ENCODE data around the gene COQ2.

The COQ2 gene

DNA sequence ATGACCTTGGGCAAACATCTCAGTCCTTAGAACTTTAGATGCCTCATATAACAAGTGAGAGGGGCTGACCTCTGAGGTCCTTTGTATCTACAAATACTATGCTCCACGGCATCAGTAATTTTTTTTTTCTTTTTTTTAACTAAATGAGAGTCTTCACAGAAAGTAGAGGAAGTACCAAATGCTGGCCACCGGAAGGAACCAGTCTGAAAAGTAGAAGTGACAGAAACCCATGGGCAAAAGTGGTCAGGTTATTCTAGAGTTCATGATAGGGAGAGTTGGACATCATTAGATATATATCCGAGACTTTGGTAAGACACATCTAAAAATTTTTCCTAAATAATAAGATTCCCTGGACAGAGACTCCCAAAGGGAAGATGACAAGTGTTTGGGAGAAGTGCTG is 53.7 kb downstream of the COQ2 start:
- no peak for TF ChIP-seq SIN3A (IDR thresholded peaks at IDR 0.05; ENCODE audit: borderline replicate concordance, insufficient read depth, low read length)
- TF ChIP-seq POLR2AphosphoS5 (IDR thresholded peaks at IDR 0.05; ENCODE audit: low read depth, low read length): no peak
- TF ChIP-seq, protein P1, sequence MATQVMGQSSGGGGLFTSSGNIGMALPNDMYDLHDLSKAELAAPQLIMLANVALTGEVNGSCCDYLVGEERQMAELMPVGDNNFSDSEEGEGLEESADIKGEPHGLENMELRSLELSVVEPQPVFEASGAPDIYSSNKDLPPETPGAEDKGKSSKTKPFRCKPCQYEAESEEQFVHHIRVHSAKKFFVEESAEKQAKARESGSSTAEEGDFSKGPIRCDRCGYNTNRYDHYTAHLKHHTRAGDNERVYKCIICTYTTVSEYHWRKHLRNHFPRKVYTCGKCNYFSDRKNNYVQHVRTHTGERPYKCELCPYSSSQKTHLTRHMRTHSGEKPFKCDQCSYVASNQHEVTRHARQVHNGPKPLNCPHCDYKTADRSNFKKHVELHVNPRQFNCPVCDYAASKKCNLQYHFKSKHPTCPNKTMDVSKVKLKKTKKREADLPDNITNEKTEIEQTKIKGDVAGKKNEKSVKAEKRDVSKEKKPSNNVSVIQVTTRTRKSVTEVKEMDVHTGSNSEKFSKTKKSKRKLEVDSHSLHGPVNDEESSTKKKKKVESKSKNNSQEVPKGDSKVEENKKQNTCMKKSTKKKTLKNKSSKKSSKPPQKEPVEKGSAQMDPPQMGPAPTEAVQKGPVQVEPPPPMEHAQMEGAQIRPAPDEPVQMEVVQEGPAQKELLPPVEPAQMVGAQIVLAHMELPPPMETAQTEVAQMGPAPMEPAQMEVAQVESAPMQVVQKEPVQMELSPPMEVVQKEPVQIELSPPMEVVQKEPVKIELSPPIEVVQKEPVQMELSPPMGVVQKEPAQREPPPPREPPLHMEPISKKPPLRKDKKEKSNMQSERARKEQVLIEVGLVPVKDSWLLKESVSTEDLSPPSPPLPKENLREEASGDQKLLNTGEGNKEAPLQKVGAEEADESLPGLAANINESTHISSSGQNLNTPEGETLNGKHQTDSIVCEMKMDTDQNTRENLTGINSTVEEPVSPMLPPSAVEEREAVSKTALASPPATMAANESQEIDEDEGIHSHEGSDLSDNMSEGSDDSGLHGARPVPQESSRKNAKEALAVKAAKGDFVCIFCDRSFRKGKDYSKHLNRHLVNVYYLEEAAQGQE (IDR thresholded peaks at IDR 0.05; ENCODE audit: insufficient read depth in 1 of 2, low read depth in 2 of 2, low read length in 2 of 2): no peak
- no peak for TF ChIP-seq FOXP2 (optimal IDR thresholded peaks at IDR 0.05; ENCODE audit: borderline replicate concordance, extremely low read depth, extremely low read length, insufficient read depth)
- TF ChIP-seq TAF1 (IDR thresholded peaks at IDR 0.05; ENCODE audit: borderline replicate concordance, insufficient read depth, low read length): no peak

DNA sequence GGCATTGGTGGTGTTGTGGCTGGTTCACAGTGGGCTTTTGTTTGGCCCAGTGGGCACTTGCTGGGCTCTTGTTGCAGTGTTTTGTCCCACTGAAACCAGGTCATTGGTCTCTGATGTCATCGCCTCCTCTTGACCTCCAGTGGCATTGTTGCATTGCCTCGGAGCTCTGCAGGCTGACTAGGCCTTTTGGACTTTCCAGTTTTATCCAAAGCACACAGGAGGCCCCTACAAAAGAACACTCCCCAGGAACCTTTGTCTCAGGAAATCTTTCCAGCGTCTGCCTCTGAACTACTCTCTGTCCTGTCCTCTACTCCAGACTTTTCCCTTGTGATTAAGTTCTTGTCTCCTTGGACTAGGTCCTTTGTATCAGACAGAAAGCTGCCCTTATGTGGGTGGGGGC is 54.8 kb downstream of the COQ2 start:
- TF ChIP-seq, protein P1 (IDR thresholded peaks at IDR 0.05; ENCODE audit: insufficient read depth in 1 of 2, low read depth in 2 of 2, low read length in 2 of 2): no peak
- TF ChIP-seq FOXP2 (optimal IDR thresholded peaks at IDR 0.05; ENCODE audit: borderline replicate concordance, extremely low read depth, extremely low read length, insufficient read depth): no peak
- no peak for TF ChIP-seq POLR2AphosphoS5 (IDR thresholded peaks at IDR 0.05; ENCODE audit: low read depth, low read length)
- TF ChIP-seq SIN3A (IDR thresholded peaks at IDR 0.05; ENCODE audit: borderline replicate concordance, insufficient read depth, low read length): no peak
- no peak for TF ChIP-seq TAF1 (IDR thresholded peaks at IDR 0.05; ENCODE audit: borderline replicate concordance, insufficient read depth, low read length)

DNA sequence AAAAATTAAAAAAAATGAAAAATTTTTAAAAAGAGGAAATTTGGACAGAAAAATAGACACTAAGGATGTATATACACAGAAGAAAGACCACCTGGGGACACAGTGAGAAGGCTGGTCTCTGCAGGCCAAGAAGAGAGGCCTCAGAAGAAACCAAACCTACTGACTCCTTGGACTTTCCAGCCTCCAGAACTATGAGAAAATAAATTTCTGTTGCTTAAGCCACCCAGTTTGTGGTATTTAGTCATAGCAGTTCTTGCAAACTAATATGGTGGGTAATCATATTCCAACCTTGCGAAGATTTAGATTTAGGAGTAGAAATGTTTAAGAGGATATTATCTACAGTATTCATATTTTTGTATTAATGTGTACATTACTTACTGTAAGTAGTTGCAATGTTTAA is 56.4 kb downstream of the COQ2 start:
- TF ChIP-seq FOXP2 (optimal IDR thresholded peaks at IDR 0.05; ENCODE audit: borderline replicate concordance, extremely low read depth, extremely low read length, insufficient read depth) (no peak), POLR2AphosphoS5 (IDR thresholded peaks at IDR 0.05; ENCODE audit: low read depth, low read length) (no peak), SIN3A (IDR thresholded peaks at IDR 0.05; ENCODE audit: borderline replicate concordance, insufficient read depth, low read length) (no peak), TAF1 (IDR thresholded peaks at IDR 0.05; ENCODE audit: borderline replicate concordance, insufficient read depth, low read length) (no peak)
- TF ChIP-seq, protein P1 (IDR thresholded peaks at IDR 0.05; ENCODE audit: insufficient read depth in 1 of 2, low read depth in 2 of 2, low read length in 2 of 2): no peak

DNA sequence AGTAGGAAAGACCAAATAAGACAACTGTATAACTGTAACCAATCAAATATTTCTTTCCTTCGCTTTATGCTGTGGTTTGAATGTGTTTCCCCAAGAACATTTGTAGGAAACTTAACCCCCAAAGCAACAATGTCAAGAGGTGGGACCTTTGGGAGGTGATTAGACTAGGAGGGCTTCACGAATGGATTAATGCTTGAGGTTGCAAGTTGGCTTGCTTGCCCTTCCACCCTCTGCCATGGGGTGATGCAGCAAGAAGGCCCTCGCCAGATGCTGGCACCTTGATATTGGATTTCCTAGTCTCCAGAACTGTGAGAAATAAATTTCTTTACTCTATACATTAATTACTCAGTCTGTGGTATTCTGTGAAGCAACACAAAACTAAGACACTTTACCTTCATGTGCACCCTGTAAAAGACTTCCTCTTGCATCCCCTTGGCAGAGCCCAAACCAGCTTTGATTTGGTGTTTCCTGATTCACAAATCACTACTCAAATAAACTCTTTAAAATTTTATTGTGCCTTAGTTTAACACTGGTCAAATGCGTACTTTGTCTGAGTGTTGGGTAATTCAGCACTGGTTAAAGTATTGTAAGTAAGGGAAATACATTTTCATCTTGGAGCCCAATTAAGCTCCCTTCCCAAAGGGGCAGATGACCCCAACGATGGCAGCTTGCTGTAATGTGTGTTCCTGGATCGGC is 59.9 kb downstream of the COQ2 start:
- TF ChIP-seq FOXP2 (optimal IDR thresholded peaks at IDR 0.05; ENCODE audit: borderline replicate concordance, extremely low read depth, extremely low read length, insufficient read depth): no peak
- no peak for TF ChIP-seq SIN3A (IDR thresholded peaks at IDR 0.05; ENCODE audit: borderline replicate concordance, insufficient read depth, low read length)
- no peak for TF ChIP-seq POLR2AphosphoS5 (IDR thresholded peaks at IDR 0.05; ENCODE audit: low read depth, low read length)
- no peak for TF ChIP-seq TAF1 (IDR thresholded peaks at IDR 0.05; ENCODE audit: borderline replicate concordance, insufficient read depth, low read length)
- TF ChIP-seq, protein P1 (IDR thresholded peaks at IDR 0.05; ENCODE audit: insufficient read depth in 1 of 2, low read depth in 2 of 2, low read length in 2 of 2): no peak
